ENCODE results near the gene UNC5C. TPM values are rescaled to one million over a fixed set of nuclear protein-coding genes. Genes with fewer than 3 reads are reported as not detected.

UNC5C gene
- total RNA-seq (ENCODE audit: low replicate concordance), result 0.15 and 0.39 TPM in 2 replicates

DNA sequence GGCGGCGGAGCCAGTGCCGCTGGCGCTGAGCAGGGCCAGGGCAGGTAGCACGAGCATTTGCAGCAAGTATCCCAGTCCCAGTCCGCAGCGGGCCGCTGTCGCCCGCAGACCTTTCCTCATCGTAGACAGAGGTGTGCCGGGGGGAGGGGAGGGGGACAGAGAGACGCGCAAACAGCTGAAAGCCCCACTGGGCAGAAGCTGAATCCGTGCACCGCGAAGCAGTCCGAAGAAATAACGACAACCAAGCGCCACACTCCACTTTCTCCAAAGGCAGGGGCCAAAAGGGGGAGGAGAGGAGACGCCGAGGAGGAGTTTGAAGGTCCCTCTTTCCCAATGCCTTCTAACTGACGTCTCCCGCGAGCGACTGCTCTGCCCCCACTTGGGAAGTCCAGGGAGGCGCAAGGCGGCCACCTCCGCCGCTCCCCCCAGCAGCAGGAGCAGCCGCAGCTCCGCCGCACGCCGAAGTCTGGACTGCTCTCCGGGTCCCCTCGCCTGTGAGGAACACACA, at the start of gene UNC5C:
UNC5C (minus strand) TSS at position 236 of the 508 bp plus-strand sequence.
- Mint-ChIP-seq H3K4me3 (peak within 1 kb of the TSS; percentile 98), H3K27ac (peak within 1 kb of the TSS; percentile 98), H3K9me3 (no peaks in the 10 kb centered on the region), H3K27me3 (ENCODE audit: insufficient read depth, low read depth) (no peaks in the 10 kb centered on the region), H3K4me1 (peaks cover 55% of the 10 kb centered on the region), H3K36me3 (peaks cover 7% of the 10 kb centered on the region)
- no peaks in the 10 kb centered on the region for H4K20me1 ChIP-seq (ENCODE audit: low read depth)
- H3K9ac ChIP-seq, result no peak within 1 kb of the TSS
- H3K36me3 ChIP-seq, result no peaks in the 10 kb centered on the region
- peak; percentile 83 for DNase-seq (ENCODE audit: low spot score)
- no peaks in the 10 kb centered on the region for H3K9me3 ChIP-seq (ENCODE audit: low read depth)
- H3K79me2 ChIP-seq (ENCODE audit: low read depth), result no peaks in the 10 kb centered on the region
- peak within 1 kb of the TSS; percentile 98 for H3K4me2 ChIP-seq
- H2AFZ ChIP-seq (replicated peaks), result peak within 1 kb of the TSS; percentile 90
- H3K27ac ChIP-seq, result no peak within 1 kb of the TSS
- TF ChIP-seq EZH2 (IDR thresholded peaks at IDR 0.05) (no peak), EZH2phosphoT487 (IDR thresholded peaks at IDR 0.05) (no peak), CTCF (IDR thresholded peaks at IDR 0.05) (no peak)
- H3K4me1 ChIP-seq, result peaks cover 15% of the 10 kb centered on the region
- H3K27me3 ChIP-seq, result peaks cover 70% of the 10 kb centered on the region
- H3F3A ChIP-seq (ENCODE audit: low read depth), result peaks cover 25% of the 10 kb centered on the region
- H3K4me3 ChIP-seq, result peak within 1 kb of the TSS; percentile 68

- H3K27me3 Mint-ChIP-seq (ENCODE audit: insufficient read depth, low read depth), result no peaks in the 10 kb centered on the region
- no peak overlapping the region for H3K4me2 ChIP-seq
- no peaks in the 10 kb centered on the region for H3K36me3 ChIP-seq
- no peak overlapping the region for H3K4me3 Mint-ChIP-seq
- H3K27ac ChIP-seq, result no peak overlapping the region
- H3K9me3 ChIP-seq (ENCODE audit: low read depth), result no peaks in the 10 kb centered on the region
- H3K79me2 ChIP-seq (ENCODE audit: low read depth), result no peaks in the 10 kb centered on the region
- H3K4me1 ChIP-seq, result no peaks in the 10 kb centered on the region
- H3K9me3 Mint-ChIP-seq, result peaks cover 2% of the 10 kb centered on the region
- no peaks in the 10 kb centered on the region for H3K27me3 ChIP-seq
- peaks cover 4% of the 10 kb centered on the region for H3K4me1 Mint-ChIP-seq
- H3K27ac Mint-ChIP-seq, result no peak overlapping the region
- H3K36me3 Mint-ChIP-seq, result no peaks in the 10 kb centered on the region
- DNase-seq (ENCODE audit: low spot score), result no peak
- TF ChIP-seq EZH2 (IDR thresholded peaks at IDR 0.05) (no peak), EZH2phosphoT487 (IDR thresholded peaks at IDR 0.05) (no peak), CTCF (IDR thresholded peaks at IDR 0.05) (no peak)
- H3K9ac ChIP-seq, result no peak overlapping the region
- no peak overlapping the region for H2AFZ ChIP-seq (replicated peaks)
- H3K4me3 ChIP-seq, result no peak overlapping the region
- H3F3A ChIP-seq (ENCODE audit: low read depth), result no peaks in the 10 kb centered on the region
- H4K20me1 ChIP-seq (ENCODE audit: low read depth), result no peaks in the 10 kb centered on the region
These were observed 47.9 kb upstream of the UNC5C start for GRCh38 chr4:95596676-95597075.

DNA sequence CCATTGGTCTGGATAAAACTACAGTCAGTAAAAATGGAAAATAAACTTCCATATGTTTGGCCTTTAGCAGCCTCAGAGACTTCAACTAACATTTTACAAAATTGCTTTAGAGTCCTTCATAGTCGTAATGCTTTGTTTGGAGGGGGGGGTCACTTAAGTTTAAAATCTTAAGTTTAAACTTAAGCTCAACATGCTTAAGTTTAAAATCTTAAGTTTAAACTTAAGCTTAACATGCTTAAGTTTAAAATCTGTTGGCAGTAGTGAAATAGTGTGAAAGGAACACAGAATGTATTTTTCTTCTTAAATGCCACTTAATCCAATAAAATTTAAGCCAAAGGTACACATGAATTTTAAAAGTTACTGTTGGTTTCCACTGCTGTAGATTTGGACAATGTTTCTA, 45.9 kb upstream of the UNC5C start:
- no peaks in the 10 kb centered on the region for H3K4me1 ChIP-seq
- H3K27me3 ChIP-seq, result no peaks in the 10 kb centered on the region
- no peak for DNase-seq (ENCODE audit: low spot score)
- no peaks in the 10 kb centered on the region for H3F3A ChIP-seq (ENCODE audit: low read depth)
- H3K27me3 Mint-ChIP-seq (ENCODE audit: insufficient read depth, low read depth), result no peaks in the 10 kb centered on the region
- no peak overlapping the region for H3K4me3 ChIP-seq
- peaks cover 4% of the 10 kb centered on the region for H3K4me1 Mint-ChIP-seq
- no peak overlapping the region for H3K27ac Mint-ChIP-seq
- peaks cover 2% of the 10 kb centered on the region for H3K9me3 Mint-ChIP-seq
- no peak overlapping the region for H3K9ac ChIP-seq
- H3K27ac ChIP-seq, result no peak overlapping the region
- H3K4me3 Mint-ChIP-seq, result no peak overlapping the region
- no peaks in the 10 kb centered on the region for H3K36me3 ChIP-seq
- H2AFZ ChIP-seq (replicated peaks), result no peak overlapping the region
- no peaks in the 10 kb centered on the region for H3K36me3 Mint-ChIP-seq
- no peak overlapping the region for H3K4me2 ChIP-seq
- H3K79me2 ChIP-seq (ENCODE audit: low read depth), result no peaks in the 10 kb centered on the region
- TF ChIP-seq EZH2phosphoT487 (IDR thresholded peaks at IDR 0.05), result no peak
- no peak for TF ChIP-seq CTCF (IDR thresholded peaks at IDR 0.05)
- no peak for TF ChIP-seq EZH2 (IDR thresholded peaks at IDR 0.05)
- H4K20me1 ChIP-seq (ENCODE audit: low read depth), result no peaks in the 10 kb centered on the region
- no peaks in the 10 kb centered on the region for H3K9me3 ChIP-seq (ENCODE audit: low read depth)

All from neural progenitor cell (in vitro differentiated cells).